UCSD-AML1 (cell line): ENCODE results near the gene FBXL16.

ENCODE experiments used
- DNase-seq: peaks from one replicate; lab custom pipeline; 2025; ENCODE audit not compliant: unreplicated experiment; lab: John Stamatoyannopoulos, UW

Gene FBXL16

GRCh38 chr16:645852-646678 is 59.5 kb downstream of the FBXL16 start:
- no peak for DNase-seq

DNA sequence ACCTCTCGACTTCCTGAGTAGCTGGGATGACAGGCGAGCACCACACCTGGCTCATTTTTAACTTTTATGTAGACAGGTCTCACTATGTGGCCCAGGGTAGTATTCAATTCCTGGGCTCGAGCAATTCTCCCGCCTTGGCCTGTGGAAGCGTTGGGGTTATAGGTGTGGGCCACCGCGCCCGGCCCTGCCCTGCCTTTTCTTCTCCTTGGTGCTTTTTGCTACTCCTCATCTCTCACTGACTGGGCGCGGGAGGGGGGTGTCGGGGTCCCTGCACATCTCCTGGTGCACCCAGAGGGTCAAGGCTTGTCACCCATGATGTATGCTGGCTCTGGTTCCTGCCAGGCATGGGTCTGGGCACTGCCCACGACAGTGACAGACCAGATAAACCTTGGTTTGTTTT is 61.0 kb downstream of the FBXL16 start:
- DNase-seq: no peak

DNA sequence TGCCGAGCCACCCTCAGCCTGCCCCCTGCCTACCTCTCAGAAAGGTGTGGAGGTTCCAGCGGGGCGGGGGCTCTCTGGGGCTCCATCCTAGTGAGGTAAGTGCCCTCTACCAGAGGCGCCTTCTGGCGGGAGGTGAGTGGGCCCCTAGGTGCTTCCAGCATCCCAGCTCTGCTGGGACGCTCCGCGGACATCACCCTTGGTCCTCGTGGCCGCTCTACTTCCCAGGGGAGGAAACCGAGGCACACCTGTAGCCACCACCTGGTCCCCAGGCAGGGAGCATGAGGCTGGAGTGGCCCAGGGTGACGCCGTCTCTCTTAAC is 62.6 kb downstream of the FBXL16 start:
- DNase-seq: no peak
